HPDE6-E6E7 (cell line): ENCODE measurements around the gene THSD8.

Experiments
- DNase-seq: peaks from one replicate; pipeline ENCODE4 v3.0.0; 2011; ENCODE audit warnings: missing footprints; ENCODE audit errors: extremely low spot score

Gene THSD8

GRCh38 chr19:12801466-12802266 lies at the start of gene THSD8, which contains the start of gene PRDX2:
Gene THSD8 (plus strand): TSS chr19:12802069. CDS start chr19:12802072, 3 bp downstream.
Gene PRDX2 (minus strand): TSS chr19:12801800. CDS start chr19:12801261, 539 bp downstream.
- no peak for DNase-seq

GRCh38 chr19:12754465-12755196 lies 47.2 kb upstream of the THSD8 start:
- no peak for DNase-seq

- no peak for DNase-seq
Observed at GRCh38 chr19:12756150-12756883, 45.6 kb upstream of the THSD8 start.

GRCh38 chr19:12757544-12758274 lies 44.2 kb upstream of the THSD8 start:
- DNase-seq = no peak

GRCh38 chr19:12759686-12760085 lies 42.2 kb upstream of the THSD8 start:
- no peak for DNase-seq

- DNase-seq = no peak
Observed at GRCh38 chr19:12763100-12763499, 38.8 kb upstream of the THSD8 start.

- DNase-seq = no peak
Observed at GRCh38 chr19:12764698-12765097, 37.2 kb upstream of the THSD8 start.

- DNase-seq = no peak
Observed at GRCh38 chr19:12766051-12766521, 35.8 kb upstream of the THSD8 start.

- DNase-seq = no peak
Observed at GRCh38 chr19:12767150-12767549, 34.7 kb upstream of the THSD8 start.

- no peak for DNase-seq
Observed at GRCh38 chr19:12767666-12768065, 34.2 kb upstream of the THSD8 start.

GRCh38 chr19:12769689-12770088 lies 32.2 kb upstream of the THSD8 start:
- no peak for DNase-seq

GRCh38 chr19:12770922-12771321 lies 30.9 kb upstream of the THSD8 start:
- no peak for DNase-seq

- DNase-seq = no peak
Observed at GRCh38 chr19:12772323-12772722, 29.5 kb upstream of the THSD8 start.

GRCh38 chr19:12773571-12773970 lies 28.3 kb upstream of the THSD8 start:
- no peak for DNase-seq

- peak; percentile 94 for DNase-seq
Observed at GRCh38 chr19:12774588-12775555, 27.0 kb upstream of the THSD8 start, which contains the start of gene HOOK2. Gene HOOK2 (minus strand): TSS chr19:12775552. CDS start chr19:12775449, 103 bp downstream.

GRCh38 chr19:12777217-12778016 lies 24.5 kb upstream of the THSD8 start:
- DNase-seq = no peak

GRCh38 chr19:12778017-12778904 lies 23.6 kb upstream of the THSD8 start:
- no peak for DNase-seq

- no peak for DNase-seq
Observed at GRCh38 chr19:12778905-12779161, 23.0 kb upstream of the THSD8 start.
